ENCODE measurements around the gene HIVEP1. TPM values are rescaled to one million over a fixed set of nuclear protein-coding genes. Genes with fewer than 3 reads are reported as not detected.

Gene HIVEP1
- total RNA-seq, 1 experiment from 2014 or later: 24.3 TPM

DNA sequence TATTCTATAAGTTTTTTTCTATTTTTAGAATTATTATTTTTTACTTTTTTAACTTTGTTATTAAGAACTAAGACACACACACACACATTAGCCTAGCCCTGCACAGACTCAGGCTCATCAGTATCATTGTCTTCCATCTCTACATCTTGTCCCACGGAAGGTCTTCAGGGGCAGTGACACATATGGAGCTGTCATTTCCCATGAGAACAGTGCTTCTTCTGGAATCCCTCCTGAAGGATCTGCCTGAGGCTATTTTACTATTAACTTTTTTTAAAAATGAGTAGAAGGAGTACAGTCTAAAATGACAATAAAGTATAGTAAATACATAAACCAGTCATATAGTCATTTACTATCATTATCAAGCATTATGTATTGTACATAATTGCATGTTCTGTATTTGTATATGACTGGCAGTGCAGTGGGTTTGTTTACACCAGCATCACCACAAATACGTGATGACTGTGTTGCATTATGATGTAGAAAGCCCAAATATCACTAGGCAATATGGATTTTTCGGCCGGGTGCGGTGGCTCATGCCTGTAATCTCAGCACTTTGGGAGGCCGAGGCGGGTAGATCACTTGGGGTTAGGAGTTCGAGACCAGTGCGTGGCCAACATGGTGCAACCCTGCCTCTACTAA, 57.9 kb downstream of the HIVEP1 start:
- Mint-ChIP-seq H3K4me1 (peaks cover 36% of the 10 kb centered on the region), H3K9me3 (no peaks in the 10 kb centered on the region), H3K27ac (no peak overlapping the region), H3K27me3 (ENCODE audit: low read depth) (no peaks in the 10 kb centered on the region), H3K36me3 (no peaks in the 10 kb centered on the region), H3K4me3 (no peak overlapping the region)
- TF ChIP-seq SMAD4 (CRISPR knock-in tag; IDR thresholded peaks at IDR 0.05) (no peak), NFE2L1 (CRISPR knock-in tag; IDR thresholded peaks at IDR 0.05) (no peak), ZNF671 (CRISPR knock-in tag; IDR thresholded peaks at IDR 0.05) (no peak), KAT7 (CRISPR knock-in tag; IDR thresholded peaks at IDR 0.05; ENCODE audit: borderline replicate concordance) (no peak), ZNF121 (CRISPR knock-in tag; IDR thresholded peaks at IDR 0.05) (no peak), NR3C1 (CRISPR knock-in tag; conservative IDR thresholded peaks at IDR 0.05; ENCODE audit: low read depth) (no peak), ZNF423 (CRISPR knock-in tag; IDR thresholded peaks at IDR 0.05) (no peak), ZNF138 (CRISPR knock-in tag; conservative IDR thresholded peaks at IDR 0.05) (no peak), ZNF317 (CRISPR knock-in tag; IDR thresholded peaks at IDR 0.05; ENCODE audit: borderline replicate concordance, low read depth) (no peak), ELF4 (CRISPR knock-in tag; IDR thresholded peaks at IDR 0.05; ENCODE audit: low read depth) (no peak), TEAD4 (CRISPR knock-in tag; IDR thresholded peaks at IDR 0.05) (no peak)
- TF ChIP-seq, protein P1, sequence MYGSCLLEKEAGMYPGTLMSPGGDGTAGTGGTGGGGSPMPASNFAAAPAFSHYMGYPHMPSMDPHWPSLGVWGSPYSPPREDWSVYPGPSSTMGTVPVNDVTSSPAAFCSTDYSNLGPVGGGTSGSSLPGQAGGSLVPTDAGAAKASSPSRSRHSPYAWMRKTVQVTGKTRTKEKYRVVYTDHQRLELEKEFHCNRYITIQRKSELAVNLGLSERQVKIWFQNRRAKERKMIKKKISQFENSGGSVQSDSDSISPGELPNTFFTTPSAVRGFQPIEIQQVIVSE (CRISPR knock-in tag; IDR thresholded peaks at IDR 0.05; ENCODE audit: borderline replicate concordance): no peak
- TF ChIP-seq, protein P2, sequence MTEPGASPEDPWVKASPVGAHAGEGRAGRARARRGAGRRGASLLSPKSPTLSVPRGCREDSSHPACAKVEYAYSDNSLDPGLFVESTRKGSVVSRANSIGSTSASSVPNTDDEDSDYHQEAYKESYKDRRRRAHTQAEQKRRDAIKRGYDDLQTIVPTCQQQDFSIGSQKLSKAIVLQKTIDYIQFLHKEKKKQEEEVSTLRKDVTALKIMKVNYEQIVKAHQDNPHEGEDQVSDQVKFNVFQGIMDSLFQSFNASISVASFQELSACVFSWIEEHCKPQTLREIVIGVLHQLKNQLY (CRISPR knock-in tag; IDR thresholded peaks at IDR 0.05): no peak
- TF ChIP-seq, protein P3, sequence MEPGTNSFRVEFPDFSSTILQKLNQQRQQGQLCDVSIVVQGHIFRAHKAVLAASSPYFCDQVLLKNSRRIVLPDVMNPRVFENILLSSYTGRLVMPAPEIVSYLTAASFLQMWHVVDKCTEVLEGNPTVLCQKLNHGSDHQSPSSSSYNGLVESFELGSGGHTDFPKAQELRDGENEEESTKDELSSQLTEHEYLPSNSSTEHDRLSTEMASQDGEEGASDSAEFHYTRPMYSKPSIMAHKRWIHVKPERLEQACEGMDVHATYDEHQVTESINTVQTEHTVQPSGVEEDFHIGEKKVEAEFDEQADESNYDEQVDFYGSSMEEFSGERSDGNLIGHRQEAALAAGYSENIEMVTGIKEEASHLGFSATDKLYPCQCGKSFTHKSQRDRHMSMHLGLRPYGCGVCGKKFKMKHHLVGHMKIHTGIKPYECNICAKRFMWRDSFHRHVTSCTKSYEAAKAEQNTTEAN (CRISPR knock-in tag; IDR thresholded peaks at IDR 0.05): no peak
- TF ChIP-seq, protein P4, sequence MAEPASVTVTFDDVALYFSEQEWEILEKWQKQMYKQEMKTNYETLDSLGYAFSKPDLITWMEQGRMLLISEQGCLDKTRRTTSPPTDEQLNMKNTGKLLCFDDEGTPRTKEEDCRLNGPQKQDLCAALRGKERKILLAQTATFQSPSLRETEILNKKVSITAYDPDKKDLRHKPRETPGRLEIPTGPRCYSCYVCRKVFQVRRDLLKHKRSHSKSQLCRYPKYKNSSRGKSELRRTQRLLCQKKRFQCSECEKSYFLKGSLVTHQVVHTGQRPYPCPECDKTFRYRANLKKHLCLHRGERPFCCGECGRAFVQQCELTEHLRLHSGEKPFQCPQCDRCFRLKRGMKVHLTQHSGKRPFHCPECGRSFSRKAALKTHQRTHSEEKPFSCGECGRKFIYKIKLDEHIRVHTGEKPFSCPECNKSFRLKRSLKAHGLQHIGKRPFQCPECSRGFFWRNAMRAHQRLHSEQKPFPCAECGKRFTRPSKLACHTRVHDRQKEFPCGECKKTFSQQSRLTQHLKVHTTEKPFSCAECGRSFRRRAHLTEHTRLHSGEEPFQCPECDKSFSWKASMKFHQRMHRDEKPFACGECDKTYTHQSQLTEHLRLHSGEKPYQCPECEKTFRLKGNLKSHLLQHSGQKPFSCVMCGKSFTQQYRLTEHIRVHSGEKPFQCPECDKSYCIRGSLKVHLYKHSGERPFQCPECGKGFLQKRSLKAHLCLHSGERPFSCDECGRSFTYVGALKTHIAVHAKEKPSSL (CRISPR knock-in tag; conservative IDR thresholded peaks at IDR 0.05): no peak
- DNase-seq (ENCODE audit: low spot score) (no peak), ATAC-seq (no peak)
- CTCF ChIA-PET: no interaction called here
- POLR2A ChIA-PET: interaction anchor here (0.6 kb wide), 1 partner anchor 514 kb away, joined by 3 read pairs; no protein-coding TSS in a partner anchor

DNA sequence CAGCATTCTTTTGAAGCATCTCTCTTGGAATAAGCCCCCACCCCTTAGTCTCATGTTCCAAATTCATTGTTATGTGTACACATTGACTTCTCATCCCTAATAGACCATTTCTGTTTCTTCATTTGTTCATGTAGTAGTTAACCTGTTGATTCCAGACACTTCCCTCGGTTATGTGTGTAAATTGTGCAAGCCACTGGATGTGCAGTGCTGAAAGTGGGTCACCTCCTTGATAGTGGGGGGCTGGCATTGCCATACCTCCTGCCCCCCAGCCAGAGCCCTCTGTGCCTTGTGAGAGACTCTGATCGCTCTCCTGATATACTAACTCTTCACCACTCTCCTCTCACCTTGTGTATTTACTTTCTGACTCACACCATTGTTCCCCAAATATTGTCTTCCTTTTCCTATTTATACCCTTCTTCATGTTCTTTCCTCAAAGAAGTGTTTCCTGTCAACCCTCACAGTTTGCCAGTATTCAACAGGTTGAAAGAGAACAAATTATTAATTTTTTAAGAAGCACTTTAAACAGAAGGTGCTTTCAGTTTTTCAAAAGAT, 59.0 kb downstream of the HIVEP1 start:
- Mint-ChIP-seq H3K9me3 (no peaks in the 10 kb centered on the region), H3K36me3 (no peaks in the 10 kb centered on the region), H3K4me1 (peaks cover 29% of the 10 kb centered on the region), H3K4me3 (no peak overlapping the region), H3K27ac (peak overlapping the region; percentile 49; the same call in 1 of the 2 replicates), H3K27me3 (ENCODE audit: low read depth) (no peaks in the 10 kb centered on the region)
- POLR2A ChIA-PET: no interaction called here
- CTCF ChIA-PET: no interaction called here
- ATAC-seq (no peak), DNase-seq (ENCODE audit: low spot score) (no peak)
- no peak for TF ChIP-seq TP53 (CRISPR knock-in tag; IDR thresholded peaks at IDR 0.05)
- no peak for TF ChIP-seq ZNF138 (CRISPR knock-in tag; conservative IDR thresholded peaks at IDR 0.05)
- TF ChIP-seq, protein P5, sequence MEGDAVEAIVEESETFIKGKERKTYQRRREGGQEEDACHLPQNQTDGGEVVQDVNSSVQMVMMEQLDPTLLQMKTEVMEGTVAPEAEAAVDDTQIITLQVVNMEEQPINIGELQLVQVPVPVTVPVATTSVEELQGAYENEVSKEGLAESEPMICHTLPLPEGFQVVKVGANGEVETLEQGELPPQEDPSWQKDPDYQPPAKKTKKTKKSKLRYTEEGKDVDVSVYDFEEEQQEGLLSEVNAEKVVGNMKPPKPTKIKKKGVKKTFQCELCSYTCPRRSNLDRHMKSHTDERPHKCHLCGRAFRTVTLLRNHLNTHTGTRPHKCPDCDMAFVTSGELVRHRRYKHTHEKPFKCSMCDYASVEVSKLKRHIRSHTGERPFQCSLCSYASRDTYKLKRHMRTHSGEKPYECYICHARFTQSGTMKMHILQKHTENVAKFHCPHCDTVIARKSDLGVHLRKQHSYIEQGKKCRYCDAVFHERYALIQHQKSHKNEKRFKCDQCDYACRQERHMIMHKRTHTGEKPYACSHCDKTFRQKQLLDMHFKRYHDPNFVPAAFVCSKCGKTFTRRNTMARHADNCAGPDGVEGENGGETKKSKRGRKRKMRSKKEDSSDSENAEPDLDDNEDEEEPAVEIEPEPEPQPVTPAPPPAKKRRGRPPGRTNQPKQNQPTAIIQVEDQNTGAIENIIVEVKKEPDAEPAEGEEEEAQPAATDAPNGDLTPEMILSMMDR (IDR thresholded peaks at IDR 0.05): no peak
- no peak for TF ChIP-seq SP1 (CRISPR knock-in tag; conservative IDR thresholded peaks at IDR 0.05)
- no peak for TF ChIP-seq OVOL2 (CRISPR knock-in tag; IDR thresholded peaks at IDR 0.05; ENCODE audit: borderline replicate concordance)
- TF ChIP-seq ZNF232 (CRISPR knock-in tag; IDR thresholded peaks at IDR 0.05): no peak
- no peak for TF ChIP-seq FOXJ3 (CRISPR knock-in tag; IDR thresholded peaks at IDR 0.05; ENCODE audit: borderline replicate concordance)
- TF ChIP-seq, protein P6, sequence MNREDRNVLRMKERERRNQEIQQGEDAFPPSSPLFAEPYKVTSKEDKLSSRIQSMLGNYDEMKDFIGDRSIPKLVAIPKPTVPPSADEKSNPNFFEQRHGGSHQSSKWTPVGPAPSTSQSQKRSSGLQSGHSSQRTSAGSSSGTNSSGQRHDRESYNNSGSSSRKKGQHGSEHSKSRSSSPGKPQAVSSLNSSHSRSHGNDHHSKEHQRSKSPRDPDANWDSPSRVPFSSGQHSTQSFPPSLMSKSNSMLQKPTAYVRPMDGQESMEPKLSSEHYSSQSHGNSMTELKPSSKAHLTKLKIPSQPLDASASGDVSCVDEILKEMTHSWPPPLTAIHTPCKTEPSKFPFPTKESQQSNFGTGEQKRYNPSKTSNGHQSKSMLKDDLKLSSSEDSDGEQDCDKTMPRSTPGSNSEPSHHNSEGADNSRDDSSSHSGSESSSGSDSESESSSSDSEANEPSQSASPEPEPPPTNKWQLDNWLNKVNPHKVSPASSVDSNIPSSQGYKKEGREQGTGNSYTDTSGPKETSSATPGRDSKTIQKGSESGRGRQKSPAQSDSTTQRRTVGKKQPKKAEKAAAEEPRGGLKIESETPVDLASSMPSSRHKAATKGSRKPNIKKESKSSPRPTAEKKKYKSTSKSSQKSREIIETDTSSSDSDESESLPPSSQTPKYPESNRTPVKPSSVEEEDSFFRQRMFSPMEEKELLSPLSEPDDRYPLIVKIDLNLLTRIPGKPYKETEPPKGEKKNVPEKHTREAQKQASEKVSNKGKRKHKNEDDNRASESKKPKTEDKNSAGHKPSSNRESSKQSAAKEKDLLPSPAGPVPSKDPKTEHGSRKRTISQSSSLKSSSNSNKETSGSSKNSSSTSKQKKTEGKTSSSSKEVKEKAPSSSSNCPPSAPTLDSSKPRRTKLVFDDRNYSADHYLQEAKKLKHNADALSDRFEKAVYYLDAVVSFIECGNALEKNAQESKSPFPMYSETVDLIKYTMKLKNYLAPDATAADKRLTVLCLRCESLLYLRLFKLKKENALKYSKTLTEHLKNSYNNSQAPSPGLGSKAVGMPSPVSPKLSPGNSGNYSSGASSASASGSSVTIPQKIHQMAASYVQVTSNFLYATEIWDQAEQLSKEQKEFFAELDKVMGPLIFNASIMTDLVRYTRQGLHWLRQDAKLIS (CRISPR knock-in tag; IDR thresholded peaks at IDR 0.05; ENCODE audit: borderline replicate concordance): no peak

Data from WTC11 (cell line).